Muscle of leg (tissue), 11 donors: ENCODE data around the gene MAGI1. TPM values are rescaled to one million over a fixed set of nuclear protein-coding genes. Genes with fewer than 3 reads are reported as not detected.

Experiments used
- DNase-seq: peaks from one replicate; pipeline ENCODE4 v3.0.0; 2013
- H3K27ac ChIP-seq: one replicate; pipeline ENCODE4 v1.5.1; 2013; ENCODE audit warnings: mild to moderate bottlenecking, low read length, control low read depth
- H3K27me3 ChIP-seq: one replicate; pipeline ENCODE4 v1.6.1; 2013; ENCODE audit warnings: low read length; ENCODE audit not compliant: control insufficient read depth, insufficient read depth
- H3K36me3 ChIP-seq: one replicate; pipeline ENCODE4 v1.6.1; 2013; ENCODE audit warnings: low read length; ENCODE audit not compliant: control insufficient read depth, insufficient read depth
- H3K4me1 ChIP-seq: one replicate; pipeline ENCODE4 v1.6.1; 2013; ENCODE audit warnings: low read length; ENCODE audit not compliant: control insufficient read depth, insufficient read depth
- H3K4me3 ChIP-seq: one replicate; pipeline ENCODE4 v1.5.1; 2013; ENCODE audit warnings: low read length, control low read depth
- H3K9me3 ChIP-seq: replicated peaks from 2 replicates; pipeline ENCODE4 v1.6.1; 2013; ENCODE audit warnings: low read depth, low read length; ENCODE audit not compliant: control insufficient read depth
- WGBS: methylation state at CpG from one replicate; pipeline ENCODE4 v1.1.5; 2013; ENCODE audit warnings: missing lambda C conversion rate; ENCODE audit not compliant: insufficient coverage; 5-methylcytosine and 5-hydroxymethylcytosine counted together
- polyA plus RNA-seq, 8 donors: library from polyadenylated mRNA; unstranded; fragments of 120-200 nt; gene quantifications; one replicate each; pipeline versions ENCODE4 v1.2.1 to v1.2.3, GENCODE V29; 2013; ENCODE audit warnings: inconsistent platforms in 1 of 8, low replicate concordance in 1 of 8; ENCODE audit not compliant: insufficient read length in 8 of 8, insufficient read depth in 1 of 8
- total RNA-seq: library from RNA; stranded (reverse); fragments of 120-200 nt; gene quantifications from one replicate; pipeline ENCODE4 v1.2.4, GENCODE V29; 2013

Gene MAGI1
- total and polyA plus RNA-seq, 9 donors, result 10.0 to 16.8 (median 12.0) TPM

DNA sequence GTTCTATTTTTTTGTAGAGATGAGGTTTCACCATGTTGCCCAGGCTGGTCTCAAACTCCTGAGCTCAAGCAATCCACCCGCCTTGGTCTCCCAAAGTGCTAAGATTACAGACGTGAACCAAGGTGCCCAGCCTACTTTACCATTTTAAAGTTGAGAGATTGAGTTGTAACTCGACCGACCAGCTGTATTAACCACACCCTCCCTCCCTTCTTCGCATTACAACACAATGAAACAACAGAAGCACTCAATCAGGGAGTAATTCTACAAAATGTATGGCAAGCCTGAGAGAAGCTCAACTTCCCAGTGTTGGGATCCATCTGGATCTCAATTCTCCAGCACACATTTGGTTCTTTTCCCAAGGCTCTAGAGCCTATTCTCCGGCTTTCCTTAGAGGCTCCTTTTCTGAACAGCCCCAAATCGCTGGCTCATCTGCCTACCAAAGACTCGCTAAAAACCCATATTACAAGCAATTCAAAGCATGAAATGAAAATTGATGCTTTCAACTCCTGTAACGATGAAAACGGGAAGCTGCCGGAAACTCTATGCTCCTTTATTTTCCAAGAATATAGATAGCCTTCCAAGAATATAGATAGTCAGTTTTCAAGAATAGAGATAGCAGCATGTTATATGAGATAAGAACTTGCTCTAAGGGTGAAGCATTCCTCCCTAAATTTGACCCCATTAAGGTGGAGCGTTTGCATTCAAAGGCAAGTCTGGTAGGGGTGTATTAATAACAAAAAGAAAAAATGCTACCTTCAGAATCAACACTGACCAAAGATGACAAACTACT lies 450.9 kb downstream of the MAGI1 start:
- no peaks in the 10 kb centered on the region for H3K27me3 ChIP-seq
- no peaks in the 10 kb centered on the region for H3K9me3 ChIP-seq
- WGBS, result 85% methylated on average over 4 of the region's 12 CpGs
- H3K36me3 ChIP-seq, result no peaks in the 10 kb centered on the region
- DNase-seq, result no peak
- H3K27ac ChIP-seq, result no peak overlapping the region
- no peak overlapping the region for H3K4me3 ChIP-seq
- H3K4me1 ChIP-seq, result no peaks in the 10 kb centered on the region

DNA sequence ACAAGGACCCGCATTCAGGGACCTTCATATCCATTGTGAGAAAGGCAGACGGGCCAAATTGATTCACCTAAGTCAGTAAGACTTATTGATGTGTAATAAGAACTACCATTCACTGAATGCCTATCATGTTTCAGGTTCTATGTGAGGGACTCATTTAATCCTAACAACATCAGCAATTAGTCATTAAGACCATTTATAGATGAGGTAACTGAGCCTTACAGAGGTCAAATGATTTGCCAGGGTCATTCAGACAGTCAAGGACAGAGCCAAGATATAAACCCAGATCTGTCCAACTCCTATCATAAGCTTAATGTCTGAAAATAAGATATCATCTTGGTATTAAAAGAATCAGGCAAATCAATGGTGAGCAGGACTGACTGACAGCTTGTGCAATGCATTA lies 453.8 kb downstream of the MAGI1 start:
- Histone ChIP-seq H3K9me3 (no peaks in the 10 kb centered on the region), H3K36me3 (no peaks in the 10 kb centered on the region), H3K4me1 (no peaks in the 10 kb centered on the region), H3K4me3 (no peak overlapping the region), H3K27me3 (no peaks in the 10 kb centered on the region), H3K27ac (no peak overlapping the region)
- DNase-seq, result no peak
- no CpG with 5 or more reads among the region's 2 CpGs for WGBS

DNA sequence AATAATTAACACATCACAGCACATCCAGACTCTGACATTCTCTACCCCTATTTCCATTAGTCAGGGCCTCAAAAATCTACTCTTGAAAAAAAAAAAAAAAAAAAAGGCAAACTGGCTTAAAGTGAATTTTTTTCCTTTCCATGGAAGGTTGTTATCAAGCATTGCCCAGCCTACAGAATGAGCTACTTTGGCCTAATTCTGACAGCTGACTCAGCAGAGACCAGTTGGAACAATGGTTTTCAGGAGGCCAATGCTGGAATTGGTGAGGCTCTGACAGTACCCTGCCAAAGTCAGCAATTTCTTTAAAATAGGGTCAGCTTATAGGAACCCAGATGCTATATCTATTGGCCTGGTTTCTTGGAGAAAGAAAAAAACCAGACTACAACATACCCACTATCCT lies 454.7 kb downstream of the MAGI1 start:
- Histone ChIP-seq H3K36me3 (no peaks in the 10 kb centered on the region), H3K27me3 (no peaks in the 10 kb centered on the region), H3K9me3 (no peaks in the 10 kb centered on the region), H3K4me1 (no peaks in the 10 kb centered on the region), H3K27ac (no peak overlapping the region), H3K4me3 (no peak overlapping the region)
- no peak for DNase-seq

DNA sequence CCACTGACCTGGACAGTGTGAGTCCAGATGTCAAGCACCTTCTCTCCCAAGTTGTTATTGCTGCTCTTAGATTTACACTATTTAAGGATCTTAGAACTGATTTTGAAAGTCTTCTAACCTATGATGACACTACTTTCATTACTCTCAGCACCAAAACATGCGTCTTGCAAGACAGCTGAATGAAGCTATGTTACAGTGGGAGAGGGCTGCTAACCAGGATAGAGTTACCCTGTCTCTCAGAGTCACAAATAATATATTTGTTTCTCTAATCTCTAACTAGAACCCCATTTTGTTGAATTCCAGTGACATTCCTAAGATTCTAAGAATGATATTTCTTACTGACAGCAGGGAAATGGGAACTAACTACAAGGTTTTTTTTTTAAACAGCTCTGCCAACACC lies 455.5 kb downstream of the MAGI1 start:
- no peak for DNase-seq
- Histone ChIP-seq H3K4me1 (peaks cover 3% of the 10 kb centered on the region), H3K36me3 (no peaks in the 10 kb centered on the region), H3K27me3 (no peaks in the 10 kb centered on the region), H3K27ac (no peak overlapping the region), H3K4me3 (no peak overlapping the region), H3K9me3 (no peaks in the 10 kb centered on the region)
- no CpG with 5 or more reads among the region's 1 CpG for WGBS

DNA sequence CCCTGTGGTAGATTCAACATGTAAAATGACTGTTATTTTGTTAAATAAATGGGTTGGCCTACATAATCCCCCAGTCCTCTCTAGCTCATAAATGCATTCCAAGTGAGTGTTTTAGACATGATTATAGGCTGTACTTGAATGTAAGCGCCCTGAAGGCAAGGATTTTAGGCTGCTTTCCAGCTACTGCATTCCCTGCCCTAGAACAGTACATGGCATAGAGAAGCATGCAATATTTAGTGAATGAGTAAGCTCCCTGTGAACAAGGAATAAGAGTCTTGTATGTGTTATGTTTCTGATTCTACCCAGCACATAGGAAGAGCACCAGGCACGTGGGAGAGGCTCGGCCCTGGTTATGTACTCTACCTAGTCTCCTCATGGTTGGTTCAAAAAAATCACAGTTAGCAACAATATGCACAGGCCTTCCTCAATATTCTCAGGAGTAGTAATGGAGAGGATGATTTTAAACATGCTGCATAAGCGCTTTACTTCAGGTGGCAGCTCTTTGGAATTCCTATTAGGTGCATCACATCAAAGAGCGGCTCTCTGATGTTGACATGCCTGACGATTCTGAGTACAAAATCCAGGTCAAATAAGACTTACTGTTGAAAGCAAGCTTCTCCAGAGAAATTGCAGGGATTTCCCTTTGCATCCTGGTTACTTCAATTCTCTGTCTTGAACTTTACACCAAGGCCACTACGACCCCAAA lies 456.6 kb downstream of the MAGI1 start:
- DNase-seq, result no peak
- Histone ChIP-seq H3K36me3 (no peaks in the 10 kb centered on the region), H3K4me3 (no peak overlapping the region), H3K4me1 (peaks cover 4% of the 10 kb centered on the region), H3K27ac (no peak overlapping the region), H3K27me3 (no peaks in the 10 kb centered on the region), H3K9me3 (no peaks in the 10 kb centered on the region)
- 94% methylated on average over 5 of the region's 7 CpGs for WGBS

DNA sequence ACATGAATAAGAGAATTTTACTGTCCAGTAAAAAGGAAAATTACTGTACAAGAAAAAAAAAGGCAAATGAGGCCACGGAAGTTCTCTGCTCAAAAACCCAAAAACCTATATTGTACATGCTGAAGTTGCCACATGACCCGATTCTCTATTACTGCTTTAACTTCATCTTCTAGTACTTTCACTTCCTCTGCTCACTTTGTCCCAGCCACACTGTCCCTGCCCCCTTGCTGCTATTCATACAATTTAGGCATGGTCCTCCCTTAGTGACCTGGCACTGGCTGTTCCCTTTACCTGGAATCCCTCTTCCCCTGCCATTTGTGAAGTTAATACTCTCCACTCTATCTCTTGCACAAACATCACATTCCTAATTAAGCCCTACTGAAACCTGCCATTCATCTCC lies 457.4 kb downstream of the MAGI1 start:
- WGBS, result 89% methylated on average over 1 of the region's 2 CpGs
- Histone ChIP-seq H3K27me3 (no peaks in the 10 kb centered on the region), H3K4me1 (peaks cover 4% of the 10 kb centered on the region), H3K36me3 (no peaks in the 10 kb centered on the region), H3K9me3 (no peaks in the 10 kb centered on the region), H3K4me3 (no peak overlapping the region), H3K27ac (no peak overlapping the region)
- DNase-seq, result no peak

DNA sequence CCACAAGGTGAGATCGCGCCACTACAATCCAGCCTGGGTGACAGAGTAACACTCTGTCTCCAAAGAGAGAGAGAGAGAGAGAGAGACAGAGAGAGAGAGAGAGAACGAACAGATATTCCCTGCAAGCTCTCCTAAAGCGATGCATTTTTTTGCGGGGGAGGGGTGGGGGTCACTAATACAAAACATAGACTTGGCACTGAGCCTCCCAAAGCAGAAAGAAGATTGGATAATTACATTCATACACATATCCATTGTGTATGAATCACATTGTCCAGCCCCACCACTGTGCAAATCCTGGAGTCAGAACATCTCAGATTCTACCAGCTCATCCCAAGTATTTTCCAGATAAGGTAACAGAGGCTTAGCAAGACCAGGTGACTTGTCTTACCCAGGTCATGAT lies 459.9 kb downstream of the MAGI1 start:
- no CpG with 5 or more reads among the region's 5 CpGs for WGBS
- Histone ChIP-seq H3K4me1 (peaks cover 4% of the 10 kb centered on the region), H3K9me3 (no peaks in the 10 kb centered on the region), H3K36me3 (no peaks in the 10 kb centered on the region), H3K27me3 (no peaks in the 10 kb centered on the region), H3K4me3 (no peak overlapping the region), H3K27ac (no peak overlapping the region)
- DNase-seq, result no peak

DNA sequence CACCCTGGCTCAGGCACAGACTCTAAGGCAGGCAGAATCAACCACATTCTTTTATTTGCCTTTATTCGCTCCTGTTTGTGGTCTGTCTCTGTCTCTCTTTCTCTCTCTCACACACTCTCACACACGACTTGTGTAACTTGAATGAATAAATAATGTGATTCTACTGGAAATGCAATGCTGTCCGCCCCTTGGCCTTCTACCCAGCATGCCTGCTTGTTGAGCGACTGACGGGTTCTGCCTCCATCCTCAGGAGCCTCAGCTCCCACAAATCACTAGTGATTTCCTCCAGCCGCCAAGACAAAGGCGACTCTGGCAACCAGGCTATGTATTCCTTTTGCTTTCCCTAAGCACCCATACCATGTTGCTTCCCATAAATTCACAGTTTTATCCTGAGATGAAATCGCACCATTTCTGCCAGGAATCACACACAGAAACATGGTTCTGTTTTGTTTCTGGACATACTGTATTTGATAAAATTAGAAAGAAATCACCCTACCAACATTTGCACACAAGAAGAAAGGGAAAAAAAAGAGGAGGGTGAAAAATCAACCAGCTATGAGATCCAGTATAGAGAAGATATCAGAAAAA lies 460.8 kb downstream of the MAGI1 start:
- Histone ChIP-seq H3K27ac (no peak overlapping the region), H3K4me3 (no peak overlapping the region), H3K9me3 (no peaks in the 10 kb centered on the region), H3K4me1 (peaks cover 4% of the 10 kb centered on the region), H3K27me3 (no peaks in the 10 kb centered on the region), H3K36me3 (no peaks in the 10 kb centered on the region)
- 57% methylated on average over 5 of the region's 8 CpGs for WGBS
- no peak for DNase-seq

DNA sequence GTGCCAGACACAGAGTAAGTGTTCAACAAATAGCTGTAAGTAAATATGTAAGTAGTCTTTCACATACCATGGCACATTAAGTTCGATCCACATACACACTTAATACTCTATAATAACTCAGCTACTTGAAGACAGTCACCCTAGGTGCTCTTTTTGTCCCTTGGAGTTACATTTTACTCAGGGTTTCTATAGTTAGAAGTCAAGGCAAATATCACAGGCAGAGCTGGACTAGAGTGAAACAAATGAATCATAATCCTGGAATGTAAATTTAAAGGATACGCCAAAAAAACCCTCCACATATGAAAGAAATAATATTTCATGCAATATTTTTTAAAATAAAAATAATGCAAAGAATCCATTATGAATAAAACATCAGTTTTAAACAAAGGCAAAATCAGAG lies 461.8 kb downstream of the MAGI1 start:
- Histone ChIP-seq H3K27ac (no peak overlapping the region), H3K36me3 (no peaks in the 10 kb centered on the region), H3K4me1 (peaks cover 4% of the 10 kb centered on the region), H3K9me3 (no peaks in the 10 kb centered on the region), H3K4me3 (no peak overlapping the region), H3K27me3 (no peaks in the 10 kb centered on the region)
- peak; percentile 57 for DNase-seq
- no CpG with 5 or more reads among the region's 2 CpGs for WGBS

DNA sequence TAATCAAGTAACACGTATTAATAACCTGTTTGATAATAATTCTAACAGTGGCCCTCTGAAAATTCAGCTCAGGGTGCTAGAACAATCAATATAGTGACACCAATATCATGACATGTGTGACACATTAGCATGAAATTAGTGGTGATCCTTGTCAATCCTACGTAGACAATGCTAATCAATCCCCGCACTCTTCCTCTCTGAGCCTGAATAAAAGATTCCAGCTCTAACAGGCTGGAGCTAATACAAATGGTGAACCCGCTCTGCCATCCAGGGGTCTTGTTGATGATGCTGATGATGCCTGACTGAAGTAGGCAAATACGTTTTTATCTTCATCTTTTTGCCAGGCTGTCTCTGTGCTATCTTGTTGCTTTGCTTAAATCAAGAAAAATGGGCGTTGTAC lies 462.5 kb downstream of the MAGI1 start:
- peaks cover 4% of the 10 kb centered on the region for H3K4me1 ChIP-seq
- no peaks in the 10 kb centered on the region for H3K27me3 ChIP-seq
- 100% methylated on average over 2 of the region's 6 CpGs for WGBS
- DNase-seq, result no peak
- no peaks in the 10 kb centered on the region for H3K9me3 ChIP-seq
- H3K27ac ChIP-seq, result no peak overlapping the region
- H3K36me3 ChIP-seq, result no peaks in the 10 kb centered on the region
- no peak overlapping the region for H3K4me3 ChIP-seq
